Pancreas (tissue), 10 donors: ENCODE results near the gene CTTNBP2. TPM values are rescaled to one million over a fixed set of nuclear protein-coding genes. Genes with fewer than 3 reads are reported as not detected.

Experiments
- ATAC-seq, 4 donors: fragments of 200-7000 bp; cut with Tn5 transposase; one replicate each; pipeline versions ENCODE4 v1.8.0 to v1.9.1; 2020; ENCODE audit warnings: mild to moderate bottlenecking in 4 of 4, moderate library complexity in 4 of 4
- DNase-seq, 6 donors: peaks; one replicate each; pipeline ENCODE4 v3.0.0-alpha.2; 2020
- FAIRE-seq: peaks from 2 replicates; lab custom pipeline; 2012; peaks lifted over from hg19 to GRCh38; lab: Jason Lieb, UNC
- H3K27ac ChIP-seq, 4 donors: fragments of 200-600 bp; sonication (generic); 1 replicate in 3 of 4; 2 replicates in 1 of 4; pipeline versions ENCODE4 v1.5.0 to v1.8.0; 2020
- H3K27me3 ChIP-seq, 4 donors: fragments of 200-600 bp; one replicate each; pipeline ENCODE4 v1.8.0; 2021
- H3K36me3 ChIP-seq, 3 donors: fragments of 200-600 bp; sonication (generic) in 1 of 3; one replicate each; pipeline versions ENCODE4 v1.5.0 to v1.8.0; 2020 to 2021
- H3K4me1 ChIP-seq, 3 donors: fragments of 200-600 bp; one replicate each; pipeline ENCODE4 v1.8.0; 2021
- H3K4me3 ChIP-seq, 4 donors: fragments of 200-600 bp; sonication (generic) in 2 of 4; one replicate each; pipeline versions ENCODE4 v1.5.0 to v1.8.0; 2020 to 2021
- H3K9me3 ChIP-seq, 4 donors: fragments of 200-600 bp; one replicate each; pipeline ENCODE4 v1.8.0; 2021
- CTCF ChIP-seq, 4 donors: fragments of 200-600 bp; sonication (generic) in 3 of 4; IDR thresholded peaks; one replicate each; pipeline versions ENCODE4 v1.5.0 to v1.8.0; 2021; ENCODE audit warnings: antibody characterized with exemption in 4 of 4
- WGBS, 2 donors: extraction: QIAGEN DNeasy Blood & Tissue Kit; methylation state at CpG; one replicate each; pipeline ENCODE4 v1.1.7; 2013; 5-methylcytosine and 5-hydroxymethylcytosine counted together
- intact Hi-C, 3 donors: fragments of 100-400 bp; cut with DNase I; formaldehyde crosslinking; loops; one replicate each; pipeline versions ENCODE4 v1.11.1 to v1.14.2; 2022
- polyA plus RNA-seq, 2 donors: library from polyadenylated mRNA; stranded (reverse); fragments of 200-250 nt; gene quantifications; one replicate each; pipeline ENCODE4 v1.2.3, GENCODE V29; 2013
- total RNA-seq, 6 donors: library from RNA; stranded (reverse); fragmentation: NEBNext Ultra II Directional in 4 of 6; extraction: Animal tissue kit (Norgen Biotek cat#: 25700) in 4 of 6; gene quantifications; one replicate each; pipeline versions ENCODE4 v1.2.1 to v1.2.4, GENCODE V29; 2021 to 2023
- donor health status: healthy with polysubstance abuse.
- donor health status: DM: no; HTN: no; CAD: no; lungs with moderate emphysema.
- donor health status: DM: no; HTN: no; CAD: no.
- donor health status: control.
- donor health status: control.
- donor health status: Bipolar disorder and iron deficiency.
- donor health status: DM: yes; HTN: yes; CAD: no.
- donor health status: DM: no; HTN: no; CAD: no.
- donor health status: DM: no; HTN: no; CAD: no.
- donor health status: DM: yes; HTN: yes; CAD: no.

Gene CTTNBP2
- total and polyA plus RNA-seq, 8 donors, result 4.8 to 15.4 (median 10.5) TPM

- H3K27me3 ChIP-seq, result no peaks in the 10 kb centered on the region
- TF ChIP-seq CTCF (IDR thresholded peaks at IDR 0.05), result no peak
- H3K9me3 ChIP-seq, result no peaks in the 10 kb centered on the region
- H3K36me3 ChIP-seq, result peaks cover 0 to 4% (median 0%) of the 10 kb centered on the region in 3 donors
- DNase-seq (peak in 1 of 6 donors; percentile 31), ATAC-seq (peak in 2 of 4 donors; percentile 74 to 81), FAIRE-seq (no peak)
- H3K27ac ChIP-seq, result no peak overlapping the region
- no peak overlapping the region for H3K4me3 ChIP-seq
- no peaks in the 10 kb centered on the region for H3K4me1 ChIP-seq
- 87 to 94% methylated on average over 18 of the region's 18 CpGs for WGBS, 2 donors
- intact Hi-C loops, result no loop called here
Measured at GRCh38 chr7:117791877-117792780, 81.1 kb downstream of the CTTNBP2 start.

GRCh38 chr7:117790731-117791130 lies 82.5 kb downstream of the CTTNBP2 start:
- DNase-seq, result no peak
- intact Hi-C loops, result no loop called here
- no peak for TF ChIP-seq CTCF (IDR thresholded peaks at IDR 0.05)
- no peak for ATAC-seq
- 93 to 94% methylated on average over 5 of the region's 5 CpGs for WGBS, 2 donors
- no peaks in the 10 kb centered on the region for H3K9me3 ChIP-seq
- H3K36me3 ChIP-seq, result peaks cover 0 to 4% (median 0%) of the 10 kb centered on the region in 3 donors
- no peaks in the 10 kb centered on the region for H3K4me1 ChIP-seq
- no peak overlapping the region for H3K4me3 ChIP-seq
- no peaks in the 10 kb centered on the region for H3K27me3 ChIP-seq
- no peak overlapping the region for H3K27ac ChIP-seq
- no peak for FAIRE-seq

GRCh38 chr7:117790251-117790650 lies 83.0 kb downstream of the CTTNBP2 start:
- no peak for ATAC-seq
- intact Hi-C loops, result no loop called here
- TF ChIP-seq CTCF (IDR thresholded peaks at IDR 0.05), result no peak
- Histone ChIP-seq H3K36me3 (peaks cover 0 to 4% (median 0%) of the 10 kb centered on the region in 3 donors), H3K9me3 (no peaks in the 10 kb centered on the region), H3K4me3 (no peak overlapping the region), H3K27ac (no peak overlapping the region), H3K27me3 (no peaks in the 10 kb centered on the region), H3K4me1 (no peaks in the 10 kb centered on the region)
- FAIRE-seq, result no peak
- 87 to 90% methylated on average over 2 of the region's 2 CpGs for WGBS, 2 donors
- no peak for DNase-seq

GRCh38 chr7:117785431-117785830 lies 87.8 kb downstream of the CTTNBP2 start:
- FAIRE-seq, result no peak
- 90 to 97% methylated on average over 1 of the region's 1 CpG for WGBS, 2 donors
- no peaks in the 10 kb centered on the region for H3K36me3 ChIP-seq

More at GRCh38 chr7:117785431-117785830, 87.8 kb downstream of the CTTNBP2 start:
- intact Hi-C loops, result no loop called here
- Histone ChIP-seq H3K27ac (no peak overlapping the region), H3K4me1 (no peaks in the 10 kb centered on the region), H3K27me3 (no peaks in the 10 kb centered on the region), H3K4me3 (no peak overlapping the region), H3K9me3 (no peaks in the 10 kb centered on the region)
- ATAC-seq, result no peak
- no peak for TF ChIP-seq CTCF (IDR thresholded peaks at IDR 0.05)
- no peak for DNase-seq
